Measurements from ENCODE around the gene TRPC4.

The TRPC4 gene

GRCh38 chr13:37884674-37885073 lies 15.1 kb upstream of the TRPC4 start:
- H3K9me3 ChIP-seq (ENCODE audit: control insufficient read depth, low read length): no peaks in the 10 kb centered on the region
- H3K27me3 ChIP-seq (ENCODE audit: control insufficient read depth, insufficient read depth, low read length): no peaks in the 10 kb centered on the region
- H3K4me3 ChIP-seq (ENCODE audit: low read length): no peak overlapping the region
- no peak overlapping the region for H3K9ac ChIP-seq (ENCODE audit: low read length)
- no peaks in the 10 kb centered on the region for H3K4me1 ChIP-seq (ENCODE audit: control insufficient read depth, insufficient read depth, low read length)
- no peaks in the 10 kb centered on the region for H3K36me3 ChIP-seq (ENCODE audit: control insufficient read depth, insufficient read depth, low read length)

GRCh38 chr13:37884026-37884425 lies 14.5 kb upstream of the TRPC4 start:
- no peaks in the 10 kb centered on the region for H3K27me3 ChIP-seq (ENCODE audit: control insufficient read depth, insufficient read depth, low read length)
- no peak overlapping the region for H3K9ac ChIP-seq (ENCODE audit: low read length)
- no peak overlapping the region for H3K4me3 ChIP-seq (ENCODE audit: low read length)
- H3K9me3 ChIP-seq (ENCODE audit: control insufficient read depth, low read length): no peaks in the 10 kb centered on the region
- no peaks in the 10 kb centered on the region for H3K4me1 ChIP-seq (ENCODE audit: control insufficient read depth, insufficient read depth, low read length)
- no peaks in the 10 kb centered on the region for H3K36me3 ChIP-seq (ENCODE audit: control insufficient read depth, insufficient read depth, low read length)

DNA sequence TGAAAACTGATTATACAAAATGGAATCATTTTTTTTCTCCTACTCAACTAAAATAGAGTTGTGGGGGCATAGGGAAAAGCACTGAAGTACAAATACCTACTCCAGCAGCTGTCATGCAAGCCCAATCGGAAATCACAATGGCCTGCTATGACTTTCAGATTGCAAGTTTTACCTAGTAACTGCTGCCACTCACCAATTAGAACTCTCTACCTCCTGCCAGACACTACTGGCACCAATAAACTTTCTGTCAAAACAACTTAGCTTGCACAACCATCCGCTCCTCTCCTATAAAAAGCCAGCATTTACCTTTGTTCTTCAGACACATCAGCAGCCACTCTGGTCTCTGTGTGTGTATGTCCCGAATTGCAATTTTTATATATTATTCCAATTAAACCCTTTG lies 9.3 kb upstream of the TRPC4 start:
- Histone ChIP-seq H3K27me3 (ENCODE audit: control insufficient read depth, insufficient read depth, low read length) (no peaks in the 10 kb centered on the region), H3K9ac (ENCODE audit: low read length) (no peak overlapping the region), H3K36me3 (ENCODE audit: control insufficient read depth, insufficient read depth, low read length) (no peaks in the 10 kb centered on the region), H3K9me3 (ENCODE audit: control insufficient read depth, low read length) (no peaks in the 10 kb centered on the region), H3K4me3 (ENCODE audit: low read length) (no peak overlapping the region), H3K4me1 (ENCODE audit: control insufficient read depth, insufficient read depth, low read length) (no peaks in the 10 kb centered on the region)

DNA sequence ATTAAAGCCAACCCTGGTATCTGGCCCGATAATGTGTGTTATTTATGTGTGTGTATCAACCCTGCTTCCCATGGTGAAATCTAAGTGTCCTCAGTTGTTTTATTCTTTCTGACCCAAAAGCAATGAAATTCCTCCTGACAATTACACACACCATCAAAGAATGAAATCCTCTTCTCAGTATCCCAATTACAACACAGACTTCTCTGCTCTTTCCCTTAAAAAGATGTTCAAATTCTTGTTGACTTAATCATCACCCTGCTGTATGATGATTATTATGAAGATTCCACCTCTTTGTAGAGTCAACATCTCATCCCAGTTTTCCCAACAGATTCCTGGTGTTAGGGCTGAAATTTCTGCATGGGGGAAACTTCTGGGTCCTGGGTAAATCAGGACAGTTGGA lies 8.9 kb upstream of the TRPC4 start:
- Histone ChIP-seq H3K36me3 (ENCODE audit: control insufficient read depth, insufficient read depth, low read length) (no peaks in the 10 kb centered on the region), H3K4me1 (ENCODE audit: control insufficient read depth, insufficient read depth, low read length) (no peaks in the 10 kb centered on the region), H3K27me3 (ENCODE audit: control insufficient read depth, insufficient read depth, low read length) (no peaks in the 10 kb centered on the region), H3K9me3 (ENCODE audit: control insufficient read depth, low read length) (no peaks in the 10 kb centered on the region), H3K4me3 (ENCODE audit: low read length) (no peak overlapping the region), H3K9ac (ENCODE audit: low read length) (no peak overlapping the region)

- Histone ChIP-seq H3K36me3 (ENCODE audit: control insufficient read depth, insufficient read depth, low read length) (no peaks in the 10 kb centered on the region), H3K27me3 (ENCODE audit: control insufficient read depth, insufficient read depth, low read length) (peaks cover 29% of the 10 kb centered on the region), H3K9me3 (ENCODE audit: control insufficient read depth, low read length) (no peaks in the 10 kb centered on the region), H3K9ac (ENCODE audit: low read length) (no peak overlapping the region), H3K4me1 (ENCODE audit: control insufficient read depth, insufficient read depth, low read length) (peaks cover 4% of the 10 kb centered on the region), H3K4me3 (ENCODE audit: low read length) (no peak overlapping the region)
Measured at GRCh38 chr13:37870895-37871550, 1.5 kb upstream of the TRPC4 start.

DNA sequence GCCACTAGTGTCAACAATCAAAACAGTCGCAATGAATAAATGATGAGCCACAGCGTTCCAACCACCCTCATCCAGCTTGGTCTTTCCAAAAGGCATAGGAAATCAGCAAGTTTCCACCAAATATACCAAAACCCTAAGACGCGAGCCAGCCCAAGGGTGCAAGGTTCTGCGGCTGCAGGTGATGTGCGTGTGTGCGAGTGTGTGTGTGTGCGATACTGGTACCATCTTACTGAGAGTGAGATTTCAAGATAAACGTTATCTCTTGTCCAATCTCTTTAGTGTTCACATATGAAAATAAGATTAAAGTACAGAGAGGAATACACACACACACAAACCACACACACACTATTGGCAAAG lies 895 bp upstream of the TRPC4 start:
- Histone ChIP-seq H3K4me1 (ENCODE audit: control insufficient read depth, insufficient read depth, low read length) (peaks cover 4% of the 10 kb centered on the region), H3K36me3 (ENCODE audit: control insufficient read depth, insufficient read depth, low read length) (no peaks in the 10 kb centered on the region), H3K27me3 (ENCODE audit: control insufficient read depth, insufficient read depth, low read length) (peaks cover 29% of the 10 kb centered on the region), H3K4me3 (ENCODE audit: low read length) (no peak overlapping the region), H3K9me3 (ENCODE audit: control insufficient read depth, low read length) (no peaks in the 10 kb centered on the region), H3K9ac (ENCODE audit: low read length) (peak overlapping the region; percentile 6)

DNA sequence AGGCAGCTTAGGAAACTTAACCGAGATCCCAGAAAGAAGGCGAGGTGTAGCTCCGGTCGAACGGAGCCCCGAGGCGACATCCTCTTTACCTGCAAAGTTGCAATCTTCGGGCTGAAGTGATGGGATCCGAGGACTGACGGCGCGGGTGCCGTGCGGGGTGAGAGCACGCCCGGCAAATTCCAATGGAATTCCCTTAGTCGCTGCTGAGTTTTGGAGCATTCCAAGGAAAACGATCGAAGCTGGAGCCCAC lies 141 bp downstream of the TRPC4 start:
- Histone ChIP-seq H3K9ac (ENCODE audit: low read length) (peak overlapping the region; percentile 45), H3K9me3 (ENCODE audit: control insufficient read depth, low read length) (no peaks in the 10 kb centered on the region)

GRCh38 chr13:37868691-37869505 lies 674 bp downstream of the TRPC4 start:
- H3K9me3 ChIP-seq (ENCODE audit: control insufficient read depth, low read length): no peaks in the 10 kb centered on the region
- peaks cover 29% of the 10 kb centered on the region for H3K27me3 ChIP-seq (ENCODE audit: control insufficient read depth, insufficient read depth, low read length)
- H3K36me3 ChIP-seq (ENCODE audit: control insufficient read depth, insufficient read depth, low read length): no peaks in the 10 kb centered on the region
- peaks cover 4% of the 10 kb centered on the region for H3K4me1 ChIP-seq (ENCODE audit: control insufficient read depth, insufficient read depth, low read length)
- H3K9ac ChIP-seq (ENCODE audit: low read length): peak overlapping the region; percentile 45
- peak overlapping the region; percentile 1 for H3K4me3 ChIP-seq (ENCODE audit: low read length)

More for the DNA sequence above, 141 bp downstream of the TRPC4 start:
- H3K4me3 ChIP-seq (ENCODE audit: low read length): peak overlapping the region; percentile 1
- H3K27me3 ChIP-seq (ENCODE audit: control insufficient read depth, insufficient read depth, low read length): peaks cover 29% of the 10 kb centered on the region
- no peaks in the 10 kb centered on the region for H3K36me3 ChIP-seq (ENCODE audit: control insufficient read depth, insufficient read depth, low read length)
- H3K4me1 ChIP-seq (ENCODE audit: control insufficient read depth, insufficient read depth, low read length): peaks cover 4% of the 10 kb centered on the region

GRCh38 chr13:37863708-37864107 lies 5.9 kb downstream of the TRPC4 start:
- H3K4me3 ChIP-seq (ENCODE audit: low read length): no peak overlapping the region
- no peaks in the 10 kb centered on the region for H3K4me1 ChIP-seq (ENCODE audit: control insufficient read depth, insufficient read depth, low read length)
- no peaks in the 10 kb centered on the region for H3K36me3 ChIP-seq (ENCODE audit: control insufficient read depth, insufficient read depth, low read length)
- H3K9ac ChIP-seq (ENCODE audit: low read length): no peak overlapping the region
- H3K9me3 ChIP-seq (ENCODE audit: control insufficient read depth, low read length): no peaks in the 10 kb centered on the region
- H3K27me3 ChIP-seq (ENCODE audit: control insufficient read depth, insufficient read depth, low read length): peaks cover 5% of the 10 kb centered on the region

DNA sequence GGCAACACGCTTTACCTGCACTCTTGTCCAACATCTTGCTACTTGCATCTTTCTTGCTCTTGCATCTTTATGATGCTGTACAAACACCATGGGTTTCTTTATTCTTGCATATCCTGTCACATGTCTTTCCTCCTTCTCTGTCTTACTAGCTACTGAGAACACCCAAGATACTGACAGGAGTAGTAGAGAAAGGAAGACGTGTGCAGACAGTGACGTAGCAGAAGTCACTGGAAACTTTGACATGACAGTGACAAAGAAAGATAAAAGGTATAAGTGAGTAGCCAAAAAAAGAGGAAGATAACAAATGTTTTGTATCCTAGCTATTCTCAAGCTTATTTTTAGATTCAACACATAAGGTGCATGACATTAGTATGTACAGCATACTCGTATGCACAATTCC lies 34.2 kb downstream of the TRPC4 start:
- Histone ChIP-seq H3K36me3 (ENCODE audit: control insufficient read depth, insufficient read depth, low read length) (no peaks in the 10 kb centered on the region), H3K9me3 (ENCODE audit: control insufficient read depth, low read length) (no peaks in the 10 kb centered on the region), H3K4me1 (ENCODE audit: control insufficient read depth, insufficient read depth, low read length) (no peaks in the 10 kb centered on the region), H3K27me3 (ENCODE audit: control insufficient read depth, insufficient read depth, low read length) (no peaks in the 10 kb centered on the region), H3K9ac (ENCODE audit: low read length) (no peak overlapping the region), H3K4me3 (ENCODE audit: low read length) (no peak overlapping the region)

DNA sequence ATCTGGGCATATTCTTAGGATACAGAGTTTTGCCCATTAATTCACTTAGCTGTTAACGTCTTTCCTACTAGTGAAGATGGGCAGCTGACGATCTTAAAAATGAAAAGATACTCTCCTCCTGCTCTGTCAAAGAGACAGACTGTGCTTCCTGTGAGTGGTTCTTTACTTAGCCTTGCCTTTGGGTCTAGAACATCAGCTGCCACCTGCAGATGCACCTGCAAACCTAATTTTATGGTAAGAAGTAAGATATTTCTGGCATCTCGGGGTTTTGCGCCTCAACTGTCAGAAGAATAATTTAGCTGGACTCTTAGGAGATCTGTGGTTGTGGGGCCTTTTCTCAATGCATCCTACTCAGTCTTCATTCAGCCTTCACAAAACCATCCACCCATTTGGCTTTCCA lies 36.2 kb downstream of the TRPC4 start:
- H3K27me3 ChIP-seq (ENCODE audit: control insufficient read depth, insufficient read depth, low read length): no peaks in the 10 kb centered on the region
- H3K36me3 ChIP-seq (ENCODE audit: control insufficient read depth, insufficient read depth, low read length): no peaks in the 10 kb centered on the region
- no peaks in the 10 kb centered on the region for H3K9me3 ChIP-seq (ENCODE audit: control insufficient read depth, low read length)
- no peak overlapping the region for H3K4me3 ChIP-seq (ENCODE audit: low read length)
- no peaks in the 10 kb centered on the region for H3K4me1 ChIP-seq (ENCODE audit: control insufficient read depth, insufficient read depth, low read length)
- no peak overlapping the region for H3K9ac ChIP-seq (ENCODE audit: low read length)

- Histone ChIP-seq H3K4me1 (ENCODE audit: control insufficient read depth, insufficient read depth, low read length) (no peaks in the 10 kb centered on the region), H3K4me3 (ENCODE audit: low read length) (no peak overlapping the region), H3K9me3 (ENCODE audit: control insufficient read depth, low read length) (no peaks in the 10 kb centered on the region), H3K36me3 (ENCODE audit: control insufficient read depth, insufficient read depth, low read length) (no peaks in the 10 kb centered on the region), H3K27me3 (ENCODE audit: control insufficient read depth, insufficient read depth, low read length) (no peaks in the 10 kb centered on the region), H3K9ac (ENCODE audit: low read length) (no peak overlapping the region)
Measured at GRCh38 chr13:37816276-37816675, 53.3 kb downstream of the TRPC4 start.

Measured in mucosa of stomach (tissue), 1 donor.